ENCODE measurements around the gene UBE2C. TPM values are rescaled to one million over a fixed set of nuclear protein-coding genes. Genes with fewer than 3 reads are reported as not detected.

UBE2C gene
- total and polyA plus RNA-seq, 2 of the 8 experiments (the other 6 are each of a cell fraction or from before 2014, with no cell fraction given): 243 to 326 TPM

DNA sequence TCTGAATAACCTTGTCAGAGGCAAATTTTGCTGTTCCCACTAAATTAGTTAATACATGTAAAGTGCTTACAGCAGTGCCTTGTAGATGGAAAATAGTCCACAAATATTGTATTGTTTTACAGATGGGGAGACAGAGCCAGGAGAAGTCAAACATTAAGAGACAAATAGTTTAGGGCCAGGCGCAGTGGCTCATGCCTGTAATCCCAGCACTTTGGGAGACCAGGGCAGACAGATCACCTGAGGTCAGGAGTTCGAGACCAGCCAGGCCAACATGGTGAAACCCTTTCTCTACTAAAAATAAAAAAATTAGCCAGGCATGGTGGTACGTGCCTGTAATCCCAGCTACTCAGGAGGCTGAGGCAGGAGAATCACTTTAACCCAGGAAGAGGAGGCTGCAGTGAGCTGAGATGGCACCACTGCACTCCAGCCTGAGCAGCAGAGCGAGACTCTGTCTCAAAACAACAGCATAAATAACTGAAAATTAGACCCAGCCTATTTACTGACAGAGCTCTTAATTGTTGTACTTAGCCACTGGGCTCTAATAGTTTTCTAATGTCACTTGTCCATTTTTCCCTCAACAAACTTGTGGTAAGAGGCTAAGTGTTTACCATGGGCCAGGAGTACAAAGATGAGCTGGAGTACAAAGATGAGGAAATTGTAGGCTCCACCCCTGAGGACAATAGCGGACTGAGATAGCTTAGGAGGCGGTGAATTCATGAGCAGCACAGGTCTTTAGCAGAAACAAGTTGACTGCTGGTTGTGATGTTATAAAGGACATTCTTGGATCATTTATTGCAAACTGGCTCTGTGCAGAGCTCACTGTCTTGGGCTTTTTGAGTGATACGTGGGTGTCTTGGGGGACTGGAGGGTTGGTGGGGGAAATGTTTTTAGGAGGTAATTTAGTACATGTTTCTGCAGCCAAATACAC, 51.4 kb downstream of the UBE2C start:
- H3K9ac ChIP-seq (replicated peaks in 1 of 4; ENCODE audit: extremely low read depth in 1 of 4, low read depth in 3 of 4, low read length in 3 of 4): no peak overlapping the region
- peaks cover 0 to 3% of the 10 kb centered on the region in 2 experiments; a peak in 1 of 4 replicates for H3K79me2 ChIP-seq (ENCODE audit: control insufficient read depth in 1 of 2, insufficient read depth in 2 of 2, low read length in 2 of 2)
- no peak overlapping the region for H2AFZ ChIP-seq (ENCODE audit: low read length)
- 85% methylated on average over 7 of the region's 7 CpGs; no CpG with 5 or more reads in 1 of the 2 experiments for WGBS, 2 experiments (ENCODE audit: extremely low coverage in 1 of 2, insufficient coverage in 1 of 2, insufficient read length in 1 of 2, insufficient replicate concordance in 2 of 2, low coverage in 1 of 2, low lambda C conversion rate in 2 of 2, missing lambda C conversion rate in 1 of 2)
- no peaks in the 10 kb centered on the region for H3K79me1 ChIP-seq (ENCODE audit: low read depth, low read length)
- H3K23ac ChIP-seq (ENCODE audit: insufficient read length): no peak overlapping the region
- H2AK5ac ChIP-seq (ENCODE audit: low read depth, low read length): no peak overlapping the region
- H4K91ac ChIP-seq (replicated peaks; ENCODE audit: insufficient read length, low read length): no peak overlapping the region
- H3K23me2 ChIP-seq (ENCODE audit: low read depth, low read length): no peaks in the 10 kb centered on the region
- no peak overlapping the region for H3K4me2 ChIP-seq (ENCODE audit: insufficient read depth in 1 of 2, low read depth in 2 of 2, low read length in 2 of 2)
- H2BK20ac ChIP-seq (ENCODE audit: low read length): no peak overlapping the region
- peaks cover 0 to 6% (median 0%) of the 10 kb centered on the region in 4 experiments; a peak in 2 of 7 replicates for H3K4me1 ChIP-seq (replicated peaks in 1 of 4; ENCODE audit: control insufficient read depth in 3 of 4, insufficient read depth in 4 of 4, low read length in 3 of 4)
- H2BK120ac ChIP-seq (replicated peaks; ENCODE audit: low read depth, low read length): no peak overlapping the region
- CTCF ChIA-PET (ENCODE audit: partially characterized antibody): interaction anchor here (0.5 to 1.5 kb wide), 3 partner anchors 26 to 31 kb away, joined by 3 to 5 read pairs (median 3); no protein-coding TSS in a partner anchor
- H2BK15ac ChIP-seq (ENCODE audit: low read length): no peak overlapping the region
- FAIRE-seq (no peak), DNase-seq (ENCODE audit: low read depth in 1 of 2, low spot score in 2 of 2) (no peak)
- no peak overlapping the region for H2BK12ac ChIP-seq (ENCODE audit: low read depth, low read length)
- no peaks in the 10 kb centered on the region for H3K27me3 ChIP-seq (replicated peaks in 1 of 4; ENCODE audit: control insufficient read depth in 3 of 4, extremely low read depth in 1 of 4, insufficient read depth in 3 of 4, low read length in 3 of 4)
- H3K18ac ChIP-seq (ENCODE audit: extremely low read depth, low read length): no peak overlapping the region
- H3K56ac ChIP-seq (replicated peaks; ENCODE audit: insufficient read length, low read depth, low read length): no peak overlapping the region
- no peak overlapping the region for H3K14ac ChIP-seq (ENCODE audit: insufficient read length)
- H4K20me1 ChIP-seq (replicated peaks in 1 of 2; ENCODE audit: control insufficient read depth in 1 of 2, insufficient read depth in 2 of 2, low read length in 2 of 2): no peaks in the 10 kb centered on the region
- no peak overlapping the region for H3K4ac ChIP-seq (replicated peaks; ENCODE audit: insufficient read length, low read depth, low read length)
- H4K5ac ChIP-seq (ENCODE audit: insufficient read length, low read depth, low read length): no peak overlapping the region
- H3K4me3 ChIP-seq (ENCODE audit: extremely low read depth in 1 of 4, insufficient read depth in 2 of 4, low read depth in 3 of 4, low read length in 4 of 4): no peak overlapping the region
- no peak overlapping the region for H2BK5ac ChIP-seq (ENCODE audit: low read depth, low read length)
- no peaks in the 10 kb centered on the region; a peak in 1 of 8 replicates for H3K36me3 ChIP-seq (ENCODE audit: control insufficient read depth in 2 of 4, insufficient read depth in 4 of 4, low read length in 3 of 4)
- no peak overlapping the region for H4K8ac ChIP-seq (ENCODE audit: extremely low read depth, insufficient read depth, low read length)
- no peak overlapping the region for H3K27ac ChIP-seq (ENCODE audit: low read depth, low read length)
- no peaks in the 10 kb centered on the region for H3K9me3 ChIP-seq (ENCODE audit: insufficient read depth in 2 of 2, low read depth in 1 of 2, low read length in 1 of 2)
- POLR2A ChIA-PET (ENCODE audit: partially characterized antibody): interaction anchor here (0.6 to 1.7 kb wide), 7 partner anchors 11 to 118 kb away, joined by 3 to 6 read pairs (median 4); partner anchors contain the start of gene ZSWIM1
- TF ChIP-seq CHD1 (IDR thresholded peaks at IDR 0.05; ENCODE audit: low read depth, low read length) (no peak), TEAD4 (IDR thresholded peaks at IDR 0.05; ENCODE audit: low read depth, low read length) (no peak), BRCA1 (IDR thresholded peaks at IDR 0.05; ENCODE audit: low read depth, low read length) (no peak), KDM1A (IDR thresholded peaks at IDR 0.05; ENCODE audit: borderline replicate concordance, low read length) (no peak), ASH2L (IDR thresholded peaks at IDR 0.05; ENCODE audit: low read length) (no peak), RAD21 (IDR thresholded peaks at IDR 0.05 in 1 of 2, conservative IDR thresholded peaks at IDR 0.05 in 1 of 2; ENCODE audit: low read depth in 2 of 2, low read length in 2 of 2) (no peak), SP4 (IDR thresholded peaks at IDR 0.05; ENCODE audit: low read length) (no peak), TCF12 (IDR thresholded peaks at IDR 0.05; ENCODE audit: low read depth, low read length) (no peak), SRF (IDR thresholded peaks at IDR 0.05; ENCODE audit: low read depth, low read length) (no peak), TAF7 (optimal IDR thresholded peaks at IDR 0.05; ENCODE audit: borderline replicate concordance, low read depth, low read length) (no peak), RBBP5 (IDR thresholded peaks at IDR 0.05; ENCODE audit: borderline replicate concordance, low read depth, low read length) (no peak)

Measured in H1 (cell line).